ENCODE measurements around the gene APOBEC3B. TPM values are rescaled to one million over a fixed set of nuclear protein-coding genes. Genes with fewer than 3 reads are reported as not detected.
"Not testable (repeated sequence)": the region's sequence is repeated elsewhere in the genome, so short reads cannot be mapped to it uniquely, and the experiment has no call there.

Gene APOBEC3B
- total and polyA plus RNA-seq, 9 of the 15 experiments (the other 6 are each of a cell fraction or from before 2014, with no cell fraction given): 5.9 to 166 (median 43.2) TPM

GRCh38 chr22:38958651-38958943, 23.6 kb upstream of the APOBEC3B start:
- not testable (repeated sequence) for FAIRE-seq

More at GRCh38 chr22:38958651-38958943, 23.6 kb upstream of the APOBEC3B start:
- H3K79me2 ChIP-seq (ENCODE audit: control insufficient read depth, insufficient read depth, low read length); H3K4me3 ChIP-seq; H3K27ac ChIP-seq (ENCODE audit: extremely low read depth, low read depth, low read length); H3K9ac ChIP-seq (ENCODE audit: insufficient read depth in 1 of 2, low read depth in 2 of 2, low read length in 2 of 2); H3K36me3 ChIP-seq (ENCODE audit: control insufficient read depth, insufficient read depth, low read length); H3K9me3 ChIP-seq (replicated peaks; ENCODE audit: control insufficient read depth, insufficient read depth, low read depth, low read length); CTCF ChIA-PET (ENCODE audit: low intra/inter-chr PET ratio); in situ Hi-C loops (cut with MboI); POLR2A ChIA-PET; DNase-seq (ENCODE audit: extremely low read depth in 1 of 4, low spot score in 3 of 4); ATAC-seq; H3K4me2 ChIP-seq (ENCODE audit: insufficient read depth, low read length); BruUV-seq (replicated peaks); H3K4me1 ChIP-seq (replicated peaks in 1 of 2; ENCODE audit: control insufficient read depth in 2 of 2, insufficient read depth in 2 of 2, low read length in 2 of 2); H4K20me1 ChIP-seq (replicated peaks; ENCODE audit: control insufficient read depth, insufficient read depth, low read length); H3K9me1 ChIP-seq (ENCODE audit: control insufficient read depth, insufficient read depth, low read length); intact Hi-C loops (cut with micrococcal nuclease); H2AFZ ChIP-seq (ENCODE audit: low read depth, low read length): not testable (repeated sequence)
- H3K27me3 ChIP-seq (ENCODE audit: control insufficient read depth in 2 of 2, insufficient read depth in 2 of 2, low read length in 2 of 2): peaks cover 0 to 11% of the 10 kb centered on the region in 2 experiments; a peak in 2 of 5 replicates
- peak; percentile 21; the same call in 1 of the 2 replicates for TF ChIP-seq ZBTB2 (IDR thresholded peaks at IDR 0.05)
- peak; percentile 98 for TF ChIP-seq ZNF512 (tag; IDR thresholded peaks at IDR 0.05)

Measured in K562 (cell line).